Testis (tissue), 3 donors: Measurements from ENCODE around the gene DNAJC3. TPM values are rescaled to one million over a fixed set of nuclear protein-coding genes. Genes with fewer than 3 reads are reported as not detected.
A peak's percentile ranks its signal among the peaks of the same experiment; 100 is the strongest.

Experiments used
- DNase-seq: peaks from one replicate; pipeline ENCODE4 v3.0.0-alpha.2; 2019
- H3K27ac ChIP-seq, 2 donors: fragments of 200-600 bp; sonication (generic); one replicate each; pipeline ENCODE4 v1.5.1; 2019
- H3K27me3 ChIP-seq: fragments of 200-600 bp; sonication (generic); one replicate; pipeline ENCODE4 v1.5.1; 2019
- H3K36me3 ChIP-seq: fragments of 200-600 bp; sonication (generic); one replicate; pipeline ENCODE4 v1.5.1; 2017; ENCODE audit warnings: low read depth; ENCODE audit errors: missing control alignments
- H3K4me1 ChIP-seq: fragments of 200-600 bp; sonication (generic); one replicate; pipeline ENCODE4 v1.5.1; 2019
- H3K4me3 ChIP-seq, 2 donors: fragments of 200-600 bp; sonication (generic); one replicate each; pipeline ENCODE4 v1.5.1; 2017 to 2019
- H3K9me3 ChIP-seq: fragments of 200-600 bp; sonication (generic); one replicate; pipeline ENCODE4 v1.5.1; 2017
- POLR2A ChIP-seq: fragments of 450-650 bp; IDR thresholded peaks from one replicate; pipeline ENCODE4 v1.6.1; 2017; ENCODE audit warnings: antibody characterized with exemption, mild to moderate bottlenecking, moderate library complexity
- WGBS, 2 donors: methylation state at CpG; one replicate each; pipeline ENCODE4 v1.1.5; 2018; 5-methylcytosine and 5-hydroxymethylcytosine counted together
- intact Hi-C: fragments of 100-400 bp; cut with DNase I; formaldehyde crosslinking; loops from one replicate; pipeline ENCODE4 v1.15.1; 2023; ENCODE audit warnings: low total_unique reads
- polyA plus RNA-seq: library from polyadenylated mRNA; stranded (reverse); fragments of 350-450 nt; fragmentation: Illumina TruSeq; extraction: RNeasy Lipid Tissue Mini Kit (QIAGEN cat#74804); gene quantifications from one replicate; pipeline ENCODE4 v1.2.3, GENCODE V29; 2014; ENCODE audit warnings: low read depth, low replicate concordance; ENCODE audit not compliant: insufficient read depth
- total RNA-seq, 2 donors: library from RNA; depleted of rRNA; stranded (reverse); fragments of >200 nt; gene quantifications; one replicate each; pipeline ENCODE4 v1.2.3, GENCODE V29; 2016
- TF ChIP-seq, protein P1 (sequence below), 3 experiments: fragments of 450-650 bp in 2 of 3; fragments of 200-600 bp in 1 of 3; sonication (generic) in 1 of 3; IDR thresholded peaks; one replicate each; pipeline ENCODE4 v1.5.1; 2016 to 2019; ENCODE audit warnings: antibody characterized with exemption in 3 of 3, mild to moderate bottlenecking in 2 of 3, moderate library complexity in 1 of 3

Gene DNAJC3
- total and polyA plus RNA-seq, 3 donors from 2014 or later = 18.2 to 39.4 (median 26.0) TPM

DNA sequence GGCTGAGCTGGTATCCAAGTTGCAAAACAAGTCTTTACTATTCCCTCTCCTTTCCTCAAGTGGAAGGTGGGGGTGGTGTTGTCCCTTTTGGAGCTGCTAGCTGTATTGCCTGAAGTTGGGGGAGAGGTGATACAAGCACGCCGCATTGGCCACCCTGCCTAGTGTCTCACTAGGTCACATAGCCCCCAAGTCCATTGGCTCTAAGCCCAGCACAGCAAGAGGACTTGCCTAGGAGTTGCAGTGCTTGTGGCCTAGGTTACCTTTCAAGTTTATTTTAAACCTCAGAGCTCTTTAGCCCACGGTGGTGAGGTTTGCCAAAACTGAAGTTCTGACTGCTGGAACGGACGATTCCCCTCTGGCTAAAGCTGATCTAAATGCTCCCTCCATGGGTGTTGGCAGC lies 5.3 kb upstream of the DNAJC3 start:
- intact Hi-C loops = no loop called here
- no peak for TF ChIP-seq POLR2A
- TF ChIP-seq, protein P1, sequence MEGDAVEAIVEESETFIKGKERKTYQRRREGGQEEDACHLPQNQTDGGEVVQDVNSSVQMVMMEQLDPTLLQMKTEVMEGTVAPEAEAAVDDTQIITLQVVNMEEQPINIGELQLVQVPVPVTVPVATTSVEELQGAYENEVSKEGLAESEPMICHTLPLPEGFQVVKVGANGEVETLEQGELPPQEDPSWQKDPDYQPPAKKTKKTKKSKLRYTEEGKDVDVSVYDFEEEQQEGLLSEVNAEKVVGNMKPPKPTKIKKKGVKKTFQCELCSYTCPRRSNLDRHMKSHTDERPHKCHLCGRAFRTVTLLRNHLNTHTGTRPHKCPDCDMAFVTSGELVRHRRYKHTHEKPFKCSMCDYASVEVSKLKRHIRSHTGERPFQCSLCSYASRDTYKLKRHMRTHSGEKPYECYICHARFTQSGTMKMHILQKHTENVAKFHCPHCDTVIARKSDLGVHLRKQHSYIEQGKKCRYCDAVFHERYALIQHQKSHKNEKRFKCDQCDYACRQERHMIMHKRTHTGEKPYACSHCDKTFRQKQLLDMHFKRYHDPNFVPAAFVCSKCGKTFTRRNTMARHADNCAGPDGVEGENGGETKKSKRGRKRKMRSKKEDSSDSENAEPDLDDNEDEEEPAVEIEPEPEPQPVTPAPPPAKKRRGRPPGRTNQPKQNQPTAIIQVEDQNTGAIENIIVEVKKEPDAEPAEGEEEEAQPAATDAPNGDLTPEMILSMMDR (IDR thresholded peaks at IDR 0.05) = no peak
- Histone ChIP-seq H3K27ac (no peak overlapping the region), H3K4me3 (no peak overlapping the region), H3K9me3 (no peaks in the 10 kb centered on the region), H3K27me3 (no peaks in the 10 kb centered on the region), H3K36me3 (no peaks in the 10 kb centered on the region), H3K4me1 (no peaks in the 10 kb centered on the region)
- 95 to 98% methylated on average over 5 of the region's 5 CpGs for WGBS, 2 donors
- no peak for DNase-seq

DNA sequence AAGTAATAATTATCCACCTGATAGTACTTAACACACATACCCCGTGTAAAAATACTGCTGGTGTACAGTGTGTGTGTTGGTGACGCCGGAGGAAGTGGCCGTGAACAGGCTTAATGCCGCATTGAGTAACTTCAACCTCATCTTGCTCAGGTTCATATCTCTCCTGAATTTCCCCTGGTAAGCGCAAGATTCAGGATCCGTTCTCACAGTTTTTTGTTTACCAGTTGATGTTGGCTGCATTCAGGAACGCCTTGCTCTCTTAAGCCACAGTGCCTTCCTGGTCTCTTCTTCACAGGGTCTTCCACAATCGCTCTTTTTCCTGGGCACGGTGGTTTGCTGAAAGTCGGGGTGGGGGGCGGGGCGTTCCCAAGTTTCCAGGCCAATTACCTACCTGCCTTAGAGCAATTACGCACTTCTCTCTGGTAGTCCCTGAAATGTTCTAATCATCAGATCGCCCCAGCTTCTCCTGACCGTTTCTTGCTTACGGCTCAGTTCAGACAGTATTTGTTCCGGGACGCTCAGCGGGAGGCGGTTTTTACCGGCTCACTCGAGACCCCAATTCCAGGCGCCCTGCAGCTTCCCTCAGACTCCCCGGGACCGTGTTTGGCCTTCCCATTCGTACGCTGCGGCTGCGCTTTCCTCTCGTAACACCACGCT lies 706 bp upstream of the DNAJC3 start:
- H3K36me3 ChIP-seq = no peaks in the 10 kb centered on the region
- peaks cover 9% of the 10 kb centered on the region for H3K4me1 ChIP-seq
- WGBS, 2 donors = 1% methylated on average over 29 to 32 of the region's 32 CpGs
- DNase-seq = peak; percentile 37
- no peaks in the 10 kb centered on the region for H3K27me3 ChIP-seq
- H3K27ac ChIP-seq = peak overlapping the region; percentile 95 to 97
- H3K9me3 ChIP-seq = no peaks in the 10 kb centered on the region
- TF ChIP-seq, protein P1 (IDR thresholded peaks at IDR 0.05) = no peak
- TF ChIP-seq POLR2A = no peak
- H3K4me3 ChIP-seq = peak overlapping the region; percentile 92 to 95
- intact Hi-C loops = no loop called here

GRCh38 chr13:95677564-95678266 lies 776 bp downstream of the DNAJC3 start:
- H3K4me3 ChIP-seq = peak overlapping the region; percentile 92 to 95
- H3K27ac ChIP-seq = peak overlapping the region; percentile 95 to 97
- no peaks in the 10 kb centered on the region for H3K9me3 ChIP-seq
- H3K4me1 ChIP-seq = peaks cover 12% of the 10 kb centered on the region
- 1% methylated on average over 18 to 28 of the region's 30 CpGs for WGBS, 2 donors
- no peaks in the 10 kb centered on the region for H3K36me3 ChIP-seq
- no peak for TF ChIP-seq POLR2A
- TF ChIP-seq, protein P1 (IDR thresholded peaks at IDR 0.05) = no peak
- intact Hi-C loops = no loop called here
- no peak for DNase-seq
- H3K27me3 ChIP-seq = no peaks in the 10 kb centered on the region

DNA sequence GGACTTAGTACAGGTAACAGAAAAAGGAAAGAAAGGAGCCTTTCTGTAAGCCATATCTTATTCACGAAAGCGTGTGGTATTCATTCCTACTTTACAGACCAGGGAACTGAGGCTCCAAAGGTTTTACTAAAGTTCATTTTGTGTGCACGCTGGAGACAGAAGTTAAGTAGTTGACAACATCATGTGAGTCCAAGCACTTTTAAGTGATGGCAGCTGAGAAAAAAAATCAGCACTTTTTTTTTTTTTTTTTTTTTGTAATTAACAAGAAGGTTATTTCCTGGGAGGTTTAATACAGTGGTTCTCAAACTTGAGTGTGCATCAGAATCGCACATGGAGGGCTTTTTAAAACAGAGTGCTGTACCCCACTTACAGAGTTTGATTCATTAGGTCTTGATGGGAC lies 2.0 kb downstream of the DNAJC3 start:
- no peak for DNase-seq
- Histone ChIP-seq H3K27me3 (no peaks in the 10 kb centered on the region), H3K4me3 (no peak overlapping the region), H3K9me3 (no peaks in the 10 kb centered on the region), H3K4me1 (peaks cover 12% of the 10 kb centered on the region), H3K36me3 (no peaks in the 10 kb centered on the region), H3K27ac (peak overlapping the region in 1 of 2 donors; percentile 2)
- TF ChIP-seq POLR2A = no peak
- TF ChIP-seq, protein P1 (IDR thresholded peaks at IDR 0.05) = no peak
- intact Hi-C loops = no loop called here
- 56 to 65% methylated on average over 4 of the region's 4 CpGs for WGBS, 2 donors
